Neural progenitor cell (in vitro differentiated cells): ENCODE measurements around the gene SERAC1. TPM values are rescaled to one million over a fixed set of nuclear protein-coding genes. Genes with fewer than 3 reads are reported as not detected.

Source experiments
- DNase-seq: peaks from one replicate; pipeline ENCODE4 v3.0.0-alpha.2; 2016; ENCODE audit warnings: low spot score
- H2AFZ ChIP-seq: fragments of 200-600 bp; sonication (generic); replicated peaks from 2 replicates; pipeline ENCODE4 v1.6.1; 2016; ENCODE audit warnings: antibody characterized with exemption
- H3F3A ChIP-seq: fragments of 200-600 bp; sonication (generic); 2 replicates; pipeline ENCODE4 v1.6.1; 2016; ENCODE audit warnings: antibody characterized with exemption, low read depth
- H3K27ac ChIP-seq: fragments of 200-600 bp; sonication (generic); 2 replicates; pipeline ENCODE4 v1.5.1; 2016; ENCODE audit warnings: mild to moderate bottlenecking
- H3K27me3 ChIP-seq: fragments of 200-600 bp; sonication (generic); 2 replicates; pipeline ENCODE4 v1.6.1; 2016; ENCODE audit warnings: mild to moderate bottlenecking, moderate library complexity
- H3K36me3 ChIP-seq: fragments of 200-600 bp; sonication (generic); 2 replicates; pipeline ENCODE4 v1.5.1; 2016
- H3K4me1 ChIP-seq: fragments of 200-600 bp; sonication (generic); 2 replicates; pipeline ENCODE4 v1.6.1; 2016; ENCODE audit warnings: mixed run types
- H3K4me2 ChIP-seq: fragments of 200-600 bp; sonication (generic); 2 replicates; pipeline ENCODE4 v1.6.1; 2016
- H3K4me3 ChIP-seq: fragments of 200-600 bp; sonication (generic); 2 replicates; pipeline ENCODE4 v1.5.1; 2016
- H3K79me2 ChIP-seq: fragments of 200-600 bp; sonication (generic); 2 replicates; pipeline ENCODE4 v1.6.1; 2016; ENCODE audit warnings: low read depth
- H3K9ac ChIP-seq: fragments of 200-600 bp; sonication (generic); 2 replicates; pipeline ENCODE4 v1.6.1; 2016
- H3K9me3 ChIP-seq: fragments of 200-600 bp; sonication (generic); 2 replicates; pipeline ENCODE4 v1.5.1; 2016; ENCODE audit warnings: low read depth
- H4K20me1 ChIP-seq: fragments of 200-600 bp; sonication (generic); 2 replicates; pipeline ENCODE4 v1.6.1; 2016; ENCODE audit warnings: low read depth
- H3K27ac Mint-ChIP-seq: 3 replicates; pipeline ENCODE4 v1.8.0; 2021; ENCODE audit warnings: mixed read lengths
- H3K27me3 Mint-ChIP-seq: 2 replicates; pipeline ENCODE4 v1.8.0; 2022; ENCODE audit warnings: low read depth, mild to moderate bottlenecking, inconsistent platforms, moderate library complexity, mixed read lengths; ENCODE audit not compliant: insufficient read depth
- H3K36me3 Mint-ChIP-seq: 3 replicates; pipeline ENCODE4 v1.8.0; 2021; ENCODE audit warnings: mixed read lengths
- H3K4me1 Mint-ChIP-seq: 3 replicates; pipeline ENCODE4 v1.8.0; 2021; ENCODE audit warnings: mixed read lengths
- H3K4me3 Mint-ChIP-seq: 3 replicates; pipeline ENCODE4 v1.8.0; 2021; ENCODE audit warnings: mild to moderate bottlenecking, moderate library complexity, mixed read lengths
- H3K9me3 Mint-ChIP-seq: 3 replicates; pipeline ENCODE4 v1.8.0; 2020; ENCODE audit warnings: mixed read lengths
- CTCF ChIP-seq: fragments of 200-600 bp; sonication (generic); IDR thresholded peaks from 2 replicates; pipeline ENCODE4 v1.5.1; 2017; ENCODE audit warnings: antibody characterized with exemption, mild to moderate bottlenecking
- EZH2 ChIP-seq: fragments of 200-600 bp; sonication (generic); IDR thresholded peaks from 2 replicates; pipeline ENCODE4 v1.6.1; 2017; ENCODE audit warnings: antibody characterized with exemption, mild to moderate bottlenecking, moderate library complexity
- EZH2phosphoT487 ChIP-seq: fragments of 200-600 bp; sonication (generic); IDR thresholded peaks from 2 replicates; pipeline ENCODE4 v1.6.1; 2017; ENCODE audit warnings: antibody characterized with exemption
- total RNA-seq: library from RNA; depleted of rRNA; stranded (reverse); fragments of >200 nt; gene quantifications from 2 replicates; pipeline ENCODE4 v1.2.3, GENCODE V29; 2015; ENCODE audit warnings: low replicate concordance

SERAC1 gene
- total RNA-seq, 1 donor from 2014 or later: 35.7 TPM

GRCh38 chr6:158060455-158061360, 107.4 kb downstream of the SERAC1 start:
- no peak for DNase-seq
- H3K27ac Mint-ChIP-seq: no peak overlapping the region

More at GRCh38 chr6:158060455-158061360, 107.4 kb downstream of the SERAC1 start:
- no peak overlapping the region for H2AFZ ChIP-seq
- no peaks in the 10 kb centered on the region for H3K79me2 ChIP-seq
- H3K36me3 Mint-ChIP-seq: peaks cover 7% of the 10 kb centered on the region
- H3K27ac ChIP-seq: no peak overlapping the region
- H3K4me3 ChIP-seq: no peak overlapping the region
- no peaks in the 10 kb centered on the region for H3F3A ChIP-seq
- H3K27me3 ChIP-seq: no peaks in the 10 kb centered on the region
- H3K4me3 Mint-ChIP-seq: no peak overlapping the region
- H3K9me3 Mint-ChIP-seq: peaks cover 5% of the 10 kb centered on the region
- no peaks in the 10 kb centered on the region for H3K4me1 ChIP-seq
- no peaks in the 10 kb centered on the region for H4K20me1 ChIP-seq
- H3K36me3 ChIP-seq: no peaks in the 10 kb centered on the region
- no peaks in the 10 kb centered on the region for H3K9me3 ChIP-seq
- H3K4me2 ChIP-seq: no peak overlapping the region
- TF ChIP-seq EZH2phosphoT487 (no peak), CTCF (no peak), EZH2 (no peak)
- peaks cover 2% of the 10 kb centered on the region for H3K4me1 Mint-ChIP-seq
- no peak overlapping the region for H3K9ac ChIP-seq
- peaks cover 2% of the 10 kb centered on the region for H3K27me3 Mint-ChIP-seq

Other genes with a start within 250 kb of the SERAC1 start
- 2.5 and 4.8 TPM in 2 replicates for gene SYNJ2, start 186.4 kb downstream of the SERAC1 start, total RNA-seq
- gene GTF2H5, start 88 bp upstream of the SERAC1 start, total RNA-seq: 5.2 and 12.4 TPM in 2 replicates
- gene TULP4, start 144.2 kb upstream of the SERAC1 start, total RNA-seq: 143 and 252 TPM in 2 replicates